HTERT RPE-1 (cell line): ENCODE measurements around the gene AFF1.

Source experiments
- in situ Hi-C: fragments of 300-500 bp; cut with MboI; formaldehyde crosslinking; loops from 4 replicates; pipeline ENCODE4 v1.14.3; 2020; ENCODE audit warnings: low sequenced_read_pairs

Gene AFF1

DNA sequence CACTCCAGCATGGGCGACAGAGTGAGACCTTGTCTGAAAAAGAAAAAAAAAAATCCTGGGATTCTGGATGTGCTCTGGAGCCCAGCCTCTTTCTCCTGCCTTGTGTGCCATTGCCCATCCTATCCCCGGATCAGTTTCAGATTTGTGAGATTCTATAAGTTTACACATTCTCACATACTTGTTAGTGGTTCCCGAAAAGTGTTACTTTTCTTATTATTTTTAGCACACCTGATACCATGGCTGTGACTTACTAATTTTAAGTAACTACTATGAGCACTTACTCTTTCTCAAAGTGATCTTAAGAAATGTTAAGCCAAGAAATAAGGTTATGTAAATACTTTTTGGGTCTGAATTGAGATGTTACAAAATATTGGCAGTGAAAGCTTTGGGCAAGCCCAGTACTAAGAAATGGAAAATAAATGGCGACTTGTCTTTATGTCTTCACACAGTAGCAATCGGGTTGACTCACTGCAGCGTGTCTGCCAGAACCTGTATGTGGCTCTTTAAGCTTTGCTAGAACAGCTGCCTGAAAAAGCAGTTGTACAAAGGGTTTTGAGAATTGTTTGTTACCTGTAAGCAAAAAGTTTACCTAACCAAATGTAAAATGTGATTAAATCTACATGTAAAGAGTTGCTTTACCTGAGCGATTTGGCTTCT is 166.9 kb downstream of the AFF1 start:
- in situ Hi-C loops = no loop called here

DNA sequence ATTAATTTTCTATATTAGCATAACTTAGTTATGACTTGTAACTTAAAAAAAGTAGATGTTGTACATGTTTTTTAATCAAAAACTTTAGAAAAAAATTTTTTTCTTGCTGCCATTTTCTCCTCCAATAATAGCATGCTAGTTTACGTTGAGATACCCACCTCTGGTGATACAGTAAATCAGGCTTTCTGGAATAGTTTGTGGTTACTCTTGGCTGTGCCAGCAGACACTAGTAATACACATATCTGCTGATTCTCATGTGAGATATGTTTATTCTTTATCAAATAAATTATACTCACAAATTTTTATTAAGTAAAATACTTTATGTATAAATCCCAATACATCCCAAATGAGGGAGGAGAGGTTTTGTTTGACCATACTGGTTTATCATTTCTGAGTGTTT is 168.3 kb downstream of the AFF1 start:
- in situ Hi-C loops = no loop called here

DNA sequence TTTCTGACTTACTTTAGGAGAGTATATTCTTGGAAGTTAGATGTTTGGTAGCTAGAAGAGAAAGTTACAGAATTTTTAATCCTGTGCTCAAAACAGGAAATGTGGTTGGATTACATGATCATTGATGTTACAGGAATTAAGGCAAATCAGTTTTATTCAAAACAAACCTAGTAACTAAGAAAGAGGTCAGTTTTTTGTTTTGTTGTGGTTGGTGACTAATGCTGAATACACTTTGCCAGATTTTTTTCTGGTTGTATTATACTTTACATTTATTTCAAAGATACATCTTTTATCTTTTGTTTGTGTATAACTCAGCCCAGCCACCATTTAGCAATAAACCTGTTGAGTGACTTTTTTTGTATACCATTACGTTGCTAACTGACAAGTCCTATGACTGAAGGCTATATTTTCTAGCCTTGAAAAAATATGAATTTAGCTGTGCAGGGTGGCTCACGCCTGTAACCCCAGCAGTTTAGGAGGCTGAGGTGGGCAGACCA is 168.9 kb downstream of the AFF1 start:
- in situ Hi-C loops = no loop called here

DNA sequence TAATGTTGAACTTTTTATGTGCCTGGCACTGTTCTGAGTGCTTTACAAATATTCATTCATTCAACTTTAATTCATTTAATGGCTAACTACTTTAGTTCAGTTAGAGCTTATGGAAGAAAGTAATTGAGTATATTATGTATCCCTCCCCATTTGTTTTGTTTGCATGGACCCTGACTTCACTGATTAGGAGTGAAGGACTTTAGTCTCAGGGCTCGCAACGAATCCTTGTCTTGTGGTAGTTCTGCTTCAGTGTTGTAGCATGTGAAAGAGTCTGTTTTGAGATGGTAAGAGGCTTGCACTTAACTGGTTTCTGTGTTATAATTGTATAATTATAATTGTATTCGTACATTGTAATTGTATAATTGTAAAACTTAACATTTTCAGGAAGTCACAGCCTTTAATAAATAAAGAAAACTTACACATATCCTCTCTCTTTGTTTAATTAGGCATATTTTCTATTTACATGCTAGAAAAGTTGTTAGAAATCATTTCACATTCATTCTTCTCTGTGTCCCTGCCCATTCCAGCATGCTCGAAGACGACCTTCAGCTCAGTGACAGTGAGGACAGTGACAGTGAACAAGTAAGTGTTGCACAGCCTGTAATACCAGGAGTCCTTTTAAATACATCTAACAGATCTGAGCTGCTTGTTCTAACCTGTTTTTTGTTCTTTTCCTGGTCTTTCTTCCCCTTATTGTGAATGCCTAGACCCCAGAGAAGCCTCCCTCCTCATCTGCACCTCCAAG is 170.5 kb downstream of the AFF1 start:
- in situ Hi-C loops = no loop called here

DNA sequence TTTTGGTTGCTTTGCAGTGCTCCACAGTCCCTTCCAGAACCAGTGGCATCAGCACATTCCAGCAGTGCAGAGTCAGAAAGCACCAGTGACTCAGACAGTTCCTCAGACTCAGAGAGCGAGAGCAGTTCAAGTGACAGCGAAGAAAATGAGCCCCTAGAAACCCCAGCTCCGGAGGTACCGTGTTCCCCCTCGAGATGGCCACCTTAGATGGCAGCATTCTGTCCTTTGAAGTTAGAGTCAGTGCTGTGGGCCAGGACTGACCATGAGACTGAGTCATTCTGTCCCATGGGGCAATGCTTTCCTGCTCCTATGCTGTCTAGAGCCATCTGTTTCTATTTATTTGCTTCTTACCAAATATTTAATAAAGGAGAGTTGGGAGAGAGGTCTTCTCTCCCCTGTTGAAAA is 173.3 kb downstream of the AFF1 start:
- in situ Hi-C loops = no loop called here

DNA sequence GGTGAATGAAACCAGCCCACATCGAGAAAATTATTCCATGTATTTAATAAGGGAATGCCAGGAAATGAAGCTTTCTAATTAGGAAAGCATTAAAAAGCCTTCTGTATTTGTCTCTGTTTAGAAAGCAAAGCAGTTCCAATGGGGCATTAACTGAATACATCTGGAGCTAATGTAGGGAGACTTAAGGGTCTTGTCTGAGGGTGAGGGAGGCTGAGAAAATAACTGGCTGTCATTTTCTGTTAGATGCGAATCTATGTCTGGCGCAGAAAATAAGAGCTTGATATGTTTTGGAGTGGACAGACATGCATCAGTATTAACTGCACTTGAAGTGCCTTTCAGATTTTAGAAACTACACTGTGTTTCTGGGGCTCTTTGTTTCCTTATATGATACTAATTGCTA is 174.3 kb downstream of the AFF1 start:
- in situ Hi-C loops = no loop called here

DNA sequence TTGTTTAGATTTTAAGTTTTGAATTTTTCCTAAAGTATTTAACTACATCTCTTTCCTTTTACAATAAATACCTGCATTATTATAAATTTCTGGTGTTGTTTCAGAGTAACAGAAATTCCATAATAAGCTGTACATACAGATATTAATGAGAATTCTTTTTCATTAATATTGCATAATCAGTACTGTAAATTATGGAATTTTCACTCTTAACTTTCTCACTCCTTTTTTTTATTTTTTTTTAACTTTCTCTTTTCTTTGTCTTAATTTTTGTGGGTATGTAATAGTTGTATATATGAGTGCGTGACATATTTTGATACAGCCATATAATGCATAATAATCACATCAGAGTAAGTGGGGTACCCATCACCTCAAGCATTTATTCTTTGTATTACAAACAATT is 175.1 kb downstream of the AFF1 start:
- in situ Hi-C loops = no loop called here

DNA sequence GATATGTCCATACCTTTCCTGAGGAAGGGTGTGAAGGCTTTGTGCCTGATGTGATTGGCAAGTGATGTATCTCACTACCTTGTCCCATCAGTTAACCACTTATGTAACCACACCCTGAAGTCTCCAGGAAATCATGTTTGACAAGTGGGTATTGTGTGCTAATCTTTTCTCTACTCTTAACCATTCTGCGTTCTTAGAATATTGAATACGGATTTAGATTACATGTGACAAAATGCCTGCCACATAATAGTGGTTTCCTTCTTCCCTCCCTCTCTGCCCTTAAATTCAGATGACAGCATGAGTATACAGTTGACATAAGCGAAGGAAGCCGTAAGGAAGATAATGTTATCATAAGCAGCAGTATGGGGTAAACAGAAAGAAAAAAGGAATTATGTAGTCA is 177.3 kb downstream of the AFF1 start:
- in situ Hi-C loops = no loop called here

DNA sequence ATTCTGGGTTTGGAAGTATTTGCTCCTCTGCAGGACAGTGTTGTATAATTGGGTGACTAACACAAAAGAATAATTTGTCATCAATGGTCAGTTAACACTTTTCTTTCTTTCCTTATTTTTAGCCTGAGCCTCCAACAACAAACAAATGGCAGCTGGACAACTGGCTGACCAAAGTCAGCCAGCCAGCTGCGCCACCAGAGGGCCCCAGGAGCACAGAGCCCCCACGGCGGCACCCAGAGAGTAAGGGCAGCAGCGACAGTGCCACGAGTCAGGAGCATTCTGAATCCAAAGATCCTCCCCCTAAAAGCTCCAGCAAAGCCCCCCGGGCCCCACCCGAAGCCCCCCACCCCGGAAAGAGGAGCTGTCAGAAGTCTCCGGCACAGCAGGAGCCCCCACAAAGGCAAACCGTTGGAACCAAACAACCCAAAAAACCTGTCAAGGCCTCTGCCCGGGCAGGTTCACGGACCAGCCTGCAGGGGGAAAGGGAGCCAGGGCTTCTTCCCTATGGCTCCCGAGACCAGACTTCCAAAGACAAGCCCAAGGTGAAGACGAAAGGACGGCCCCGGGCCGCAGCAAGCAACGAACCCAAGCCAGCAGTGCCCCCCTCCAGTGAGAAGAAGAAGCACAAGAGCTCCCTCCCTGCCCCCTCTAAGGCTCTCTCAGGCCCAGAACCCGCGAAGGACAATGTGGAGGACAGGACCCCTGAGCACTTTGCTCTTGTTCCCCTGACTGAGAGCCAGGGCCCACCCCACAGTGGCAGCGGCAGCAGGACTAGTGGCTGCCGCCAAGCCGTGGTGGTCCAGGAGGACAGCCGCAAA is 179.6 kb downstream of the AFF1 start:
- in situ Hi-C loops = no loop called here

DNA sequence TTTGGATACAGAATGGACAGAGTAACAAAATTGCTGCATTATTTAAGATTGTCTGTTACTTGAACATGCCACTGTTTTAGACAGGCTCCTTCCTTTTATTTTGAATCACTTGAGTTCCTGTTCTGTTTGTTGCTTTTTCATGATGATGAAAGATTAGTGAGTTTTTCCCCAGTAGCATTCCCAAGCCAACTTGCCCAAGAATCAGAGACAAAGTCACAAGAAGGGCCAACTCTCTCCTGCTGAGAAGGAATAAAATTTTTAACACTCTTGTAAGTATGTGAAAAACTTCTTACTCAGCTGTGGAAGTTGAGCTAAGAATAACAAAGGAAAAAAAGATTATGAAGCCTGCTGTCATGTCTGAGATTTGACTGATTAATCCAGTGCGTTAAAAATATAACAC is 181.4 kb downstream of the AFF1 start:
- in situ Hi-C loops = no loop called here

DNA sequence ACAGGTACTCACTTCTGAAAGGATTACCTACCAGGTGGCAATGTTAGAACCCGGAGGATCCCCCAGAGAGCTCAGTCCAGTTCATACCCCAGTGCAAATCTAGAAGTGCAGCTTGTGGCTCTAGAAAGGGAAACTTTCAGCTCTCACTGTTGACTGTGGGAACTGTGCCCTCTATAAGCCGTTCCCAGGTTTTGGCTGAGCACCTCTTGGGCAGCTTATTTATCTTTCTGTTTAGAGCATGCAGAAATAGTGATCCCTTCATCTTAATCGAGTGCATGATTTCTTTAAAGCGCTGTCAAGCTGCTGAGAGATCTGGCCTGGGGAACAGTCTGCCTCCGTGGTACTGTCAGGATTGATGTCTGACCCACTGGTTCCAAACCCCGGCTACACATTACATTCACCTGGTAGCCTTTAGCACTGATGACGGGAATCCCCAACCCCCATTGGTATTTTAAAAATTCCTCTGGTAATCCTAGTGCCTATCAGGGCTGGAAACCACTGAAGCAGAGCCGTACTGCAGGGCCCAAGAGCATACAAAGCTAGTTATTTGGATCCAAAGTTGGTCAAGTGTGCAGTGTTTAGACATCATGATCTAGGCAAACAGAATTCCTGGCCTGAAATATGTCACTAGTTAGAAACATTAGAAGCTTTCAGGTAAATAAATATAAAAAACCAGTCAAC is 182.4 kb downstream of the AFF1 start:
- in situ Hi-C loops = no loop called here

DNA sequence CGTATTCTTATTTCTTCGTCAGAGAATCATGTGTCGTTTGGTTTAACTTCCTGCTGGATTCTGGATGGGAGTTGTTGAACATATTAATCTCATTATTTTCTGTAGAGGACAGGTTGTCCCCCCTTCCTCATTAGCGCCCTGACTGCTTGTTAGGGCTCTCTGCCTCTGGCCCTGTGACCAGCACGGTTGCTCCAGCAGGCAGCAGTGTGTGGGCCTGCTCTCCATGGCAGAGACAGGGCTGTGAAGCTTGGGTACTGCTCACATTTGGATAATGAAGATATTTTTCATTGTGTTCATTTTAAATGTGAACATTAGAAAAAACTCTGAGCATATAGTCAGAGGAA is 182.9 kb downstream of the AFF1 start:
- in situ Hi-C loops = no loop called here

DNA sequence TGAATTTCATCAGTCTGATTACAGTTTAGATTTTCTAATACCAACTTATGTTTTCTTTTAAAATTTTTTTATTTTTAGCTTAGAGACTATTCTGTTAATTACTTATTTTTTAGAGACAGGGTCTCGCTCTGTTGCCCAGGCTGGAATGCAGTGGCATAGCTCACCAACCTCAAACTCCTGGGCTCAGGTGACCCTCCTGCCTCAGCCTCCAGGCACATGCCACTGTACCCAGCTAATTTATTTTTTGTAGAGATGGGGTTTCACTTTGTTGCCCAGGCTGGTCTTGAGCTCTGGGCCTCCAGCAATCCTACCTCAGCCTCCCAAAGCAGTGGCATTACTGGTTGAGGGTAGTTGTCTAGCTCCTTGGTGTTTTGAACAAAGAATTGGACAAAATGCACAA is 183.6 kb downstream of the AFF1 start:
- in situ Hi-C loops = no loop called here

DNA sequence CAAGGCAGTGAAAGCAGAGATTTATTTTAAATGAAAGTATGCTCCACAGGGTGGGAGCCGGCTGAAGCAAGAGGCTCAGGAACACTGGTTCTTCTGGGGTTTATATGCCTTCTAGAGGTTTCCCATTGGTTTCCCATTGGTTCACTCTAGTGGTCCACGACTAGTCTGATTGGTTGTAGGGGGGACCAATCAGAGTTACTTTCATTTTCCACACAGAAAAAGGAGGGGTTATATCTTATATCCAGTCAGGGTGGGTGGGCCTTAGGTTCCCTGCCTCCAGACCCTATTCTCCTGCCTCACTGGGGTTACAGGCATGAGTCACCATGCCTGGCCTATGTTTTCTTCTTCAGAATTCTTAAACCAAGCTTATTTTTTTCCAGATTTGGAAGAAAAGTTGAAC is 184.0 kb downstream of the AFF1 start:
- in situ Hi-C loops = no loop called here

DNA sequence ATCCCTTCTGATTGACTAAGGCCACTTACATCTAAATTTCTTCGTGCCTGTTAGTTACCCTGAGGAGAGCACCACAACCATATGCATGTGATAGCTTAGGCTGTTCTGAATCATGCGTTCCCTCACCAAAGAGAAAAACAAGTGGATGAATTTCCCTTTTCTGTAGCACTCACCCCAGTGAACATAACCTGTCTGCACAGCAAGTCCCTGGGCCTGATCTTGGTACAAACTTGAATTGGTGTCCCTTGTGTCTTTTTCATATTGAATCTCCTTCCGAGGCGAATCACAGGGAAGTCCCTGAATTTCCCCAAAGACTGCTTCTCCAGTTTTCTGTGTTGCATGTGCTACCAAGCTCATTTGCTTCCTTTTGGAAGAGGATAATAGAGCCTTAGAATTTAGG is 185.2 kb downstream of the AFF1 start:
- in situ Hi-C loops = no loop called here

DNA sequence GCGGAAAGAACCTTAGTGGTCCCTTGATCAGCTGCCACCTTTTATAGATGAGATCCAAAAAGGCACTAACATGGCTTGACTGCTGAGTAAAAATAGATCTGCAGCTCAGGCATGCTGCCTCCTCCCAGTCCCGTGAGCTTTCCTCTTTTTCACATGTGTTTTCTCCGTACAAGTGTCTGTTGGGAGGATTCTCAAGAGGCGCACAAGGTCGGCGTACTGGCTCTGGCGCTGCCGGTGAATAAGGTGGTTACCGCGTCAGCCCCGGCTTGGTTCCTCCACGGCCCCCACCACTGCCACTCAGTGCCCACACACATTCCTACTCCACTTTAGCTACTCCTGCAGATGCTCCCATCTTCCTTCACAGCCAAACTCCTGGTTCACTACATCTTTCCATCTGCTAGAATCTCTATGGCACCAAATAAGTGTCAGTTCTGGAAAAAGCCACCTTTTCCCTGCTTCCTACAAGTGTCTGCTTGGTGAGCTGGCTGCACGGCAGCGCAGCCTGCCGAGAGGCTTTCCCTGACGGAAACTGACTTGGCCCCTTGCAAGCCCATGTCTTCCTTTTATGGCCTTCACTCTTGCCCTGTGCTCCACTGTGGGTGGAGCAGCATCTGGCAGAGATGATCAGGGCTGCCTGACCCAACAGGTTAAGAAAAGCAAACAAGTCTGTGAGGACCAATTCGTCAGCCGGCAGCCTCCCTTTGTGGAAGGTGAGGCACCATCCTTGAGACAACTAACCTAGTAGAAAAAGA is 185.8 kb downstream of the AFF1 start:
- in situ Hi-C loops = no loop called here

DNA sequence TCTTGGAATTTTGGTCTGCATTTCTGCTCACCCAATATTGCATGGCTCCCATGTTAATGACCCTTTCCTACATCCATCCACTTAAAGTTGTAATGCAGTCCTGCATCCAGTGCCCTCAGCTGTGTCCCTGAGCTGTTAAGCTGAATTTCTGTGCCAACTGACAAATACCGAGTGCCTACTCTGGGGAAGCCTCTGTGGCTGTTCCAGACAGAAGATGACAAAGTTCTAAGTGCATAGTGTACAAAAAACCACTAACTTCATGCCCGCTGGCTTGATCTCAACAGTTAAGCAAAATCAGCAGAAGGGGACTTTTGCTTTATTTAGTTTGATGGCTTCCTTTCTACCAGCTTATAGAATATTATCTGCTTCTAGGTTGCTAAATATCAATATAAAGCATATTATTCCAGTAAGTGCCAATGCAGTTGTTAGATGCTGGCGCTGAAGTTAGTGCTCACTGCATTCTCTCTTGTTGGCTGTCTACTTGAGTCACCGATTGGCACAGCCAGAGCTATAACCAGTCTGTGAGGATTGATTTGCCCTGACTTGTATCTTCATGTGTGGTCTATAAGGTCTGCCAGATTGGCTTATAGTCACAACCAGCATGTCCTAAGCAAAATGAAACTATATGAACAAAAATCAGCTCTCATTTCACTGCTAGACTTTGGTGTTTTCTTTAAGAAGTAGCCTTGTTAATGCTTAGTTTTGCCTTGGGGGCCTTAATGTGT is 186.7 kb downstream of the AFF1 start:
- in situ Hi-C loops = no loop called here

DNA sequence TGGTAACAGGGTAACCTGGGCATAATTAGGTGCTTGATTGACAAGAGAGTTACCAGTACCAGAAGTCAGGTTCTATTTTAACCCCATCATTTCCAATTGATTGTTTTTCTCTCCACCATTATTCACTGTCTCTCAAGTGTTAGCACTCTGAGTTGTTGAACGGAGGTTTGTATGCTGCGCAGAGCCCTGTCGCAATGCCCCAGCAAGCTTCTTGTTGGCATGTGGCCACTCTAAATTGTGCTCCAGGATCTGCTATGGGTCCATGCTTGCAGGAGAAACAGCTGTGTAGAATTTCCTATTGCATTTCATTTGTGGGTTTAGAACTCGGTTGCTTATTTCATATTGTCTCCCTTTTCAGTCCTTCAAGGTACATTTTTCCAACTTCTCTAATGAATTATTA is 187.4 kb downstream of the AFF1 start:
- in situ Hi-C loops = no loop called here

DNA sequence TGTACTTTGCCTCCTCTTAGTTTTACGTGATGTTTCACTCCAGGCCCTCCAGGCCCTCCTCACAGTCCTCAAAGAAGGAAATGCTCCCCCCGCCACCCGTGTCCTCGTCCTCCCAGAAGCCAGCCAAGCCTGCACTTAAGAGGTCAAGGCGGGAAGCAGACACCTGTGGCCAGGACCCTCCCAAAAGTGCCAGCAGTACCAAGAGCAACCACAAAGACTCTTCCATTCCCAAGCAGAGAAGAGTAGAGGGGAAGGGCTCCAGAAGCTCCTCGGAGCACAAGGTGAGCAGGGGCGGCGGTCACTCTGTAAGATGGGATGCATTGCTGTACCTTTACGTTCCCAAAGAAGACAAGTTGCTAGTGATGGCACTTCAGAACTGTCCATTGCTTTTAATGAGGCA is 191.2 kb downstream of the AFF1 start:
- in situ Hi-C loops = no loop called here
